ENCODE results near the gene LPCAT2.

LPCAT2 gene

DNA sequence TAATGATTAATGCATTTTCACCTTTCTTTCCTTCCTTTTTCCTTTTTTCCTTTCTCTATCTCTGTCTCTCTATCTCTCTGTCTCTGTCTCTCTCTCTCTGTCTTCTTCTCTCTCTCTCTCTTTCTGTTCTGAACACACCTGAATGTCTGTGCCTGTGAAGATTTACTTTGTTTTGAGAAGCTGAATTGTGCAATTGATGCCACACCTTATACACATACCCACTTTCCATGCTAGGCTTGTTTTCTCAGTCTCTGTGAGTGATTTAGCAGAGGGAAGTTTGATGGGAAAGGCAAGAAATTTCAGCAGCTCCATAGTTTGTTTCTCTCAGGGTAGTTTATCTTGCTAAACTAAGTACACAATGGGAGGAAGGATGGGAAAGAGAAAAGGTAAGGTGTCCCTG, 48.3 kb downstream of the LPCAT2 start:
- H3K27me3 ChIP-seq (ENCODE audit: insufficient read depth, low read length), result no peaks in the 10 kb centered on the region
- H3K36me3 ChIP-seq (ENCODE audit: insufficient read depth, low read length), result 0 out of 2 replicates have a peak, but pooled peaks cover 3% of the 10 kb centered on the region
- no peak overlapping the region for H3K4me3 ChIP-seq (ENCODE audit: low read depth, low read length)
- H3K4me1 ChIP-seq (ENCODE audit: control insufficient read depth, insufficient read depth, low read length, unreplicated experiment), result peaks cover 21% of the 10 kb centered on the region
- no peak overlapping the region for H2AFZ ChIP-seq (ENCODE audit: low read length, unreplicated experiment)
- H3K27ac ChIP-seq (ENCODE audit: low read depth, low read length), result no peak overlapping the region
- H3K79me2 ChIP-seq (ENCODE audit: control insufficient read depth, insufficient read depth, low read length, unreplicated experiment), result no peaks in the 10 kb centered on the region

DNA sequence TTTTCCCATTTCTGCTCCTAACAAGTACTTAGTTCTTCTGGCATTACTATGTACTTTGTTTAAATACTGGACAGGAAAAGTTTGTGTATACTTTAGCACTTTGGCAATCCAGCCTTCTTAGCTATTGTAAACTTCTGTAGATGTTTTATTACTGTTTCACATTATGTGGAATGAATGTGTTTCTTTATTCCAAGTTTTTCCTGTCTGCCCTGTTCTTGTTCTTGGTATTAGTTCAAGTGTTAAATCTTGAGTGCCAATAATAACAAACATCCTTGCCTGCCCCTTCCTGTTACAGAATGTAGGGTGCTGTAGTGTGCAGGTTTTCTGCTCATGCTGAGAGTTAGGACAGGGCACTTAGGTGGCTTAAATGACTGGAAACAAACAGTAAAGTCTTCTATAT, 50.4 kb downstream of the LPCAT2 start:
- Histone ChIP-seq H2AFZ (ENCODE audit: low read length, unreplicated experiment) (no peak overlapping the region), H3K36me3 (ENCODE audit: insufficient read depth, low read length) (0 out of 2 replicates have a peak, but pooled peaks cover 1% of the 10 kb centered on the region), H3K4me3 (ENCODE audit: low read depth, low read length) (no peak overlapping the region), H3K27ac (ENCODE audit: low read depth, low read length) (no peak overlapping the region), H3K27me3 (ENCODE audit: insufficient read depth, low read length) (no peaks in the 10 kb centered on the region), H3K79me2 (ENCODE audit: control insufficient read depth, insufficient read depth, low read length, unreplicated experiment) (no peaks in the 10 kb centered on the region), H3K4me1 (ENCODE audit: control insufficient read depth, insufficient read depth, low read length, unreplicated experiment) (peaks cover 27% of the 10 kb centered on the region)

DNA sequence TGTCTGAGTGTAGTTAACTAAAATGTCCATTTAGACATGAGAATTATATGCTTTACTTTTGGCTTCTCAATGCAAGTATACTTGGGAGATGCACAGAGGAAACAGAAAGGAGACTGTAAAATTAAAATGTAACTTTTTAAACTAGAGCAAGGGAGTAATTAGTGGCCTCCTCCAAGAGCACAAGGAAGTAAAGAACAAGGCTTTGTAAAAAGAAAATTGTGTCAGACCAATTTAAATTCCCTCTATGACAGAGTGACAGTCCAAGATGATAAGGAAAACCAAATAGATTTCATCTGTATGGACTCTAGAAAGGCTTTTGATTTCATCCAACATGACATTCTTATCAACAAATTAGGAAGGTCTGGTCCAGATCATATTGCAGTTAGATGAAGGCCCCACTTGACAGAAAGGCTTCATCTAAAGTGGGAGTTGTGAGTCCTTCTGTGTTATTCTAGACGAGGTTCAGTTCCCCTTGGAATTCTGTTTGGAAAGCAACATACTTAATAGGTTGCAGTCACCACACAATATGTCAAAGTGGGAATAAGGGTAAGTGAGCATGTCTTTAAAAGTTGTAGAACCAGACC, 51.2 kb downstream of the LPCAT2 start:
- H2AFZ ChIP-seq (ENCODE audit: low read length, unreplicated experiment), result no peak overlapping the region
- H3K27me3 ChIP-seq (ENCODE audit: insufficient read depth, low read length), result no peaks in the 10 kb centered on the region
- peaks cover 30% of the 10 kb centered on the region for H3K4me1 ChIP-seq (ENCODE audit: control insufficient read depth, insufficient read depth, low read length, unreplicated experiment)
- H3K36me3 ChIP-seq (ENCODE audit: insufficient read depth, low read length), result no peaks in the 10 kb centered on the region
- H3K27ac ChIP-seq (ENCODE audit: low read depth, low read length), result no peak overlapping the region
- no peak overlapping the region for H3K4me3 ChIP-seq (ENCODE audit: low read depth, low read length)
- H3K79me2 ChIP-seq (ENCODE audit: control insufficient read depth, insufficient read depth, low read length, unreplicated experiment), result no peaks in the 10 kb centered on the region

DNA sequence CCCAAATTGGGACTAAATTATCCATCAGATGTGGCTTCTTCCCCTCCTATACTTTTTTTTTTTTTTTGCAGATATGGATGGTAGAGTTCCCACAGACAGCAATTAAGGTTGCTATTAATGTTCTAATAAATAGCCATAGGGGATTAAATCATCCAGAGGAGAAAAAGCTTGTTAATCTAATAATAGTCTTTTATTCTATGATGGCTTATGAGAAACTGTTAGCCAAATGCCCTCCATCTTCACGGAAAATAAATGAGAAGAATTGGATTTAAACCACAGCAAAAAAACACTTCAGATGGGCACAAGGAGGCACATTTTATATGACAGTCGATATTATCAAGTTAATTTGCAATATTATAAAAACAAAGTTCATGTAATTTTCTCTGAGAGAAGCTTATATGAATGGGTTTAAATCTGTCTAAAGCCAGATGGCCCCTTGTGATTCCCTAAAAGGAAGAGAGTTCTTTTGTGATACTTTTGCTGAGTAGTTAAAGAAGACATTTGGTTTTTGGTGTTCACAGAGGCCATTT, 52.5 kb downstream of the LPCAT2 start:
- H3K27ac ChIP-seq (ENCODE audit: low read depth, low read length), result no peak overlapping the region

DNA sequence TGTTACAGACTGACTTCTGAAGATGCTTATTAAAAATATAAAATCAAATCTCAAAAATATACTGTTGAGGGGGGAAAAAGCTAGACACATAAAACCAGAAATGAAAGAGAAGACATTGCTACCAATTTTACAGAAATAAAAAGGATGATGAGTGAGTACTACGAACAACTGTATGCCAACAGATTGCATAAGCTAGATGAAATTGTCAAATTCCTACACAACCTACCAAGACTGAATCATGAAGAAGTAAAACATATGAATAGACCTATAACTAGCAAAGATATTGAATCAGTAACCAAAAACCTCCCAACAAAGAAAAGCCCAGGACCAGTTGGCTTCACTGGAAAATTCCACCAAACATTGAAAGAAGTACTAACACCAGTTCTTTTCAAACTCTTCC, 54.1 kb downstream of the LPCAT2 start:
- peaks cover 40% of the 10 kb centered on the region for H3K4me1 ChIP-seq (ENCODE audit: control insufficient read depth, insufficient read depth, low read length, unreplicated experiment)
- H3K4me3 ChIP-seq (ENCODE audit: low read depth, low read length), result no peak overlapping the region; the same call in 1 of the 2 replicates
- H2AFZ ChIP-seq (ENCODE audit: low read length, unreplicated experiment), result no peak overlapping the region
- H3K36me3 ChIP-seq (ENCODE audit: insufficient read depth, low read length), result no peaks in the 10 kb centered on the region
- H3K27ac ChIP-seq (ENCODE audit: low read depth, low read length), result no peak overlapping the region
- H3K79me2 ChIP-seq (ENCODE audit: control insufficient read depth, insufficient read depth, low read length, unreplicated experiment), result no peaks in the 10 kb centered on the region
- no peaks in the 10 kb centered on the region for H3K27me3 ChIP-seq (ENCODE audit: insufficient read depth, low read length)

More for the DNA sequence above, 52.5 kb downstream of the LPCAT2 start:
- Histone ChIP-seq H3K79me2 (ENCODE audit: control insufficient read depth, insufficient read depth, low read length, unreplicated experiment) (no peaks in the 10 kb centered on the region), H3K4me3 (ENCODE audit: low read depth, low read length) (no peak overlapping the region), H2AFZ (ENCODE audit: low read length, unreplicated experiment) (no peak overlapping the region), H3K27me3 (ENCODE audit: insufficient read depth, low read length) (no peaks in the 10 kb centered on the region), H3K4me1 (ENCODE audit: control insufficient read depth, insufficient read depth, low read length, unreplicated experiment) (peaks cover 30% of the 10 kb centered on the region), H3K36me3 (ENCODE audit: insufficient read depth, low read length) (no peaks in the 10 kb centered on the region)

DNA sequence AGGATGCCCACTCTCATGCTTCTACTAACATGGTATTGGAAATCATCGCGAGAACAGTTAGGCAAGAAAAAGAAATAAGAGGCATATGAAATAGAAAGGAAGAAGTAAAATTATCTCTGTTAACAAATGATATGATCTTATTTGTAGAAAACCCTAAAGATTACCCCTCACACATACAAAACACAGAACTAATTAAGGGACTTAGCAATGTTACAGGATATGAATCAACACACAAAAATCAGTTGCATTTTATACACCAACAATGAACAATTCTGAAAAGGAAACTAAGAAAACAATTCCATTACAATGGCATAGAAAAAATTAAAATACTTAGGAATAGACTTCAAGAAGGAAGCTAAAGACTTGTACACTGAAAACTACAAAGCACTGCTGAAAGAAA, 54.9 kb downstream of the LPCAT2 start:
- H3K4me3 ChIP-seq (ENCODE audit: low read depth, low read length), result no peak overlapping the region
- H2AFZ ChIP-seq (ENCODE audit: low read length, unreplicated experiment), result peak overlapping the region; percentile 16
- H3K27me3 ChIP-seq (ENCODE audit: insufficient read depth, low read length), result no peaks in the 10 kb centered on the region
- H3K27ac ChIP-seq (ENCODE audit: low read depth, low read length), result 0 out of 2 replicates have a peak overlapping the region, but pooled peaks have one; percentile 4
- H3K36me3 ChIP-seq (ENCODE audit: insufficient read depth, low read length), result no peaks in the 10 kb centered on the region
- no peaks in the 10 kb centered on the region for H3K79me2 ChIP-seq (ENCODE audit: control insufficient read depth, insufficient read depth, low read length, unreplicated experiment)
- peaks cover 43% of the 10 kb centered on the region for H3K4me1 ChIP-seq (ENCODE audit: control insufficient read depth, insufficient read depth, low read length, unreplicated experiment)

DNA sequence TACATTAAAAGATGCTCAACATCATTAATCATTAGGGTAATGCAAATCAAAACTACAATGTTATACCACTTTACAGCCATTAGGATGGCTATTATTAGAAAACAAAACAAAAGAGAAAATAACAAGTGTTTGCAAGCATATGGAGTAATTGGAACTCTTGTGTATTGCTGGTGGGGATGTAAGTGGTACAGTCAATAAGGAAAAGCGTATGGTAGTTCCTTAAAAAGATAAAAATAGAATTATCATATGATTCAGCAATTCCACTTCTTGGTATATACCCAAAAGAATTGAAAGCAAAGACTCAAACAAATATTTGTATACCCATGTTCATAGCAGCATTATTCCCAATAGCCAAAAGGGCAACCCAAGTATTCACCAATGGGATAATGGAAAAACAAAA, 56.2 kb downstream of the LPCAT2 start:
- Histone ChIP-seq H3K27me3 (ENCODE audit: insufficient read depth, low read length) (no peaks in the 10 kb centered on the region), H3K4me1 (ENCODE audit: control insufficient read depth, insufficient read depth, low read length, unreplicated experiment) (peaks cover 44% of the 10 kb centered on the region), H3K36me3 (ENCODE audit: insufficient read depth, low read length) (no peaks in the 10 kb centered on the region), H3K4me3 (ENCODE audit: low read depth, low read length) (no peak overlapping the region), H3K27ac (ENCODE audit: low read depth, low read length) (no peak overlapping the region), H2AFZ (ENCODE audit: low read length, unreplicated experiment) (no peak overlapping the region), H3K79me2 (ENCODE audit: control insufficient read depth, insufficient read depth, low read length, unreplicated experiment) (no peaks in the 10 kb centered on the region)

DNA sequence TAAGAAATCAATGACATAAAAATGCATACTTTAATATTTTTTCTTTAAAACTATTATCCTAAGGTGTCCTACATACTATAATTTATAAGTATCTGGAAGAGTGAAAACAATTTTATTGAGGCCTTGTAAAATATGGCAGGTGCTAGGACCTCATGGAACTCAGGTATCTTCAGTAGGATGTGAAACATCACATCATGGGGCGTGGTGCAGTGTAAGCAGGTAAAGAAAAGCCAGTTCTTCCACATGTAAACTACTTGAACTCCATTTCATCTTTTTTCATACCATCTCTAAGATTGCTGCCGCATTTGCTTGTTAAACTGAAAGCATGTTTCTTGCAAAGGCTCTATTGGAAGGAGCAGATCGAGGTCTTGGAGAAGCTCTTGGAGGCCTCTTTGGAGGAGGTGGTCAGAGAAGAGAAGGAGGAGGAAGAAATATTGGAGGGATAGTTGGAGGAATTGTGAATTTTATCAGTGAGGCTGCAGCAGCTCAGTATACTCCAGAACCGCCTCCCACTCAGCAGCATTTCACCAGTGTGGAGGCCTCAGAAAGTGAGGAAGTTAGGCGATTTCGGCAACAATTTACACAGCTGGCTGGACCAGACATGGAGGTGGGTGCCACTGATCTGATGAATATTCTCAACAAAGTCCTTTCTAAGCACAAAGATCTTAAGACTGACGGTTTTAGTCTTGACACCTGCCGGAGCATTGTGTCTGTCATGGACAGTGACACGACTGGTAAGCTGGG, 57.7 kb downstream of the LPCAT2 start, which contains the start of gene CAPNS2:
Gene CAPNS2, plus strand, starts transcription at position 253 of the 744 bp plus-strand sequence. Its CDS starts 73 bp downstream, at position 326.
- H2AFZ ChIP-seq (ENCODE audit: low read length, unreplicated experiment), result no peak within 1 kb of the TSS
- no peak within 1 kb of the TSS for H3K27ac ChIP-seq (ENCODE audit: low read depth, low read length)
- no peaks in the 10 kb centered on the region for H3K36me3 ChIP-seq (ENCODE audit: insufficient read depth, low read length)
- no peaks in the 10 kb centered on the region for H3K27me3 ChIP-seq (ENCODE audit: insufficient read depth, low read length)
- no peak within 1 kb of the TSS for H3K4me3 ChIP-seq (ENCODE audit: low read depth, low read length)
- H3K4me1 ChIP-seq (ENCODE audit: control insufficient read depth, insufficient read depth, low read length, unreplicated experiment), result peaks cover 44% of the 10 kb centered on the region
- H3K79me2 ChIP-seq (ENCODE audit: control insufficient read depth, insufficient read depth, low read length, unreplicated experiment), result no peaks in the 10 kb centered on the region

DNA sequence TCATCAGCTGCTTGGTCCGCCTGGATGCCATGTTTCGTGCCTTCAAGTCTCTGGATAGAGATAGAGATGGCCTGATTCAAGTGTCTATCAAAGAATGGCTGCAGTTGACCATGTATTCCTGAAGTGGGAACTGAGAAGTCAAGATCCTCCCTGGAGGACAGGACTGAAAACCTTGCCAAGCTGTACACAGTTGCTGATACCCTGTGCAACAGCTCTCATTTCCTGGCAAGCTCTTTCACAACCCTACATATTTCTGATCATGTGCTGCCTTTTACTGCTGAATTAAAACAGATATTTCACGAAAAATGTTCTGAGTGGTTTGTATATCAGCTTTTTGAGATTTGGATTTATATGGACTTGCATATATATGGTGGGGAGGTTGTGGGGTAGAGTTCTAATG, 58.5 kb downstream of the LPCAT2 start:
- Histone ChIP-seq H3K79me2 (ENCODE audit: control insufficient read depth, insufficient read depth, low read length, unreplicated experiment) (no peaks in the 10 kb centered on the region), H3K27ac (ENCODE audit: low read depth, low read length) (no peak overlapping the region), H3K4me3 (ENCODE audit: low read depth, low read length) (no peak overlapping the region), H3K4me1 (ENCODE audit: control insufficient read depth, insufficient read depth, low read length, unreplicated experiment) (peaks cover 44% of the 10 kb centered on the region), H2AFZ (ENCODE audit: low read length, unreplicated experiment) (no peak overlapping the region), H3K27me3 (ENCODE audit: insufficient read depth, low read length) (no peaks in the 10 kb centered on the region), H3K36me3 (ENCODE audit: insufficient read depth, low read length) (no peaks in the 10 kb centered on the region)

DNA sequence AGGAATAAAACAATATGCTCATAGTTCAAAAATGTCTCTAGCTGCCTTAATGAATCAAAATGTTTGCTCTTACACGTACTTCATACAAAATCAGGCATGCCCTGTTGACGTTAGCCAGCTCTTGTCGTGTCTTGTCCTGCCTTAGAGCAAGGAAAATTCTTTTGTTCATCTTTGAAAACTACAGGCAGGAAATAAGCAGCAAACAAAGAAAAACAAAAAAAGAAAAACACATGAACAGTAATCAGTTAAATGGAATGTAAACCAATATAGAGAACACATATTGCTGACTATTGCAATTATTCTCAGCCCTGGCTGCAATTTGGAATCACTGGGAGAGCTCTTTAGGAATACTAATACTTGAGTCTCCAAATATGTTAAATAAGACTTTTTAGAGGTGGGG, 59.3 kb downstream of the LPCAT2 start:
- no peak overlapping the region for H3K27ac ChIP-seq (ENCODE audit: low read depth, low read length)
- H2AFZ ChIP-seq (ENCODE audit: low read length, unreplicated experiment), result no peak overlapping the region
- H3K27me3 ChIP-seq (ENCODE audit: insufficient read depth, low read length), result no peaks in the 10 kb centered on the region
- H3K4me3 ChIP-seq (ENCODE audit: low read depth, low read length), result no peak overlapping the region
- peaks cover 41% of the 10 kb centered on the region for H3K4me1 ChIP-seq (ENCODE audit: control insufficient read depth, insufficient read depth, low read length, unreplicated experiment)
- no peaks in the 10 kb centered on the region for H3K36me3 ChIP-seq (ENCODE audit: insufficient read depth, low read length)
- H3K79me2 ChIP-seq (ENCODE audit: control insufficient read depth, insufficient read depth, low read length, unreplicated experiment), result no peaks in the 10 kb centered on the region

DNA sequence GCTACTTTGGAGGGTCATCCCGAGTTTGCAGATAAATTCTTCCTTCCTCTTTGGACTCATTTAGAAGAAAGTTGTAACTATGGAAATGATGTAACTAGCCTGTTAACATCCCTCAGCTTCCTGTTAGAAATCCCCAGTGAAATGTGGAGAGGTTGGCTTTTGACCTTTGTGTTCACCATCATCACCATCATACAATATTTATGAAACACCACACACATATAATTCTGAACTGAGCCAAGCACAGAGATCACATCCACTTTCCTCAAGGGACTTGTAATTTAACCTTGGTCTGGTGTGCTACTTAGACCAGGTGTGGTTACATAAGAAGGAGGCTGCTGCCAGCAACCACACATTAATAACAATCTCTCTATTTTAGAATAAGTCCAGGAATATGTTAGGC, 60.2 kb downstream of the LPCAT2 start:
- H3K27ac ChIP-seq (ENCODE audit: low read depth, low read length), result no peak overlapping the region

More for the DNA sequence above, 60.2 kb downstream of the LPCAT2 start:
- no peaks in the 10 kb centered on the region for H3K27me3 ChIP-seq (ENCODE audit: insufficient read depth, low read length)
- no peaks in the 10 kb centered on the region for H3K36me3 ChIP-seq (ENCODE audit: insufficient read depth, low read length)
- H3K79me2 ChIP-seq (ENCODE audit: control insufficient read depth, insufficient read depth, low read length, unreplicated experiment), result no peaks in the 10 kb centered on the region
- peaks cover 33% of the 10 kb centered on the region for H3K4me1 ChIP-seq (ENCODE audit: control insufficient read depth, insufficient read depth, low read length, unreplicated experiment)
- no peak overlapping the region for H3K4me3 ChIP-seq (ENCODE audit: low read depth, low read length)
- no peak overlapping the region for H2AFZ ChIP-seq (ENCODE audit: low read length, unreplicated experiment)

Data from ACC112 (cell line).